ENCODE data around the gene MS4A10.
"Not testable (repeated sequence)": the region's sequence is repeated elsewhere in the genome, so short reads cannot be mapped to it uniquely, and the experiment has no call there.

The MS4A10 gene

GRCh38 chr11:60785136-60785535 lies at the start of gene MS4A10:
Gene MS4A10, plus strand, starts transcription at chr11:60785333. Its CDS starts 5,003 bp downstream, at chr11:60790336.
- no peak for DNase-seq (ENCODE audit: low read depth)

GRCh38 chr11:60739114-60739513 lies 46.0 kb upstream of the MS4A10 start:
- DNase-seq (ENCODE audit: low read depth): no peak

- no peak for DNase-seq (ENCODE audit: low read depth)
Observed at GRCh38 chr11:60740573-60740972, 44.6 kb upstream of the MS4A10 start.

- no peak for DNase-seq (ENCODE audit: low read depth)
Observed at GRCh38 chr11:60741421-60741820, 43.7 kb upstream of the MS4A10 start.

- no peak for DNase-seq (ENCODE audit: low read depth)
Observed at GRCh38 chr11:60743058-60743457, 42.1 kb upstream of the MS4A10 start.

GRCh38 chr11:60744114-60744513 lies 41.0 kb upstream of the MS4A10 start:
- no peak for DNase-seq (ENCODE audit: low read depth)

GRCh38 chr11:60747359-60747873 lies 37.7 kb upstream of the MS4A10 start:
- DNase-seq (ENCODE audit: low read depth): no peak

- DNase-seq (ENCODE audit: low read depth): no peak
Observed at GRCh38 chr11:60748225-60748624, 36.9 kb upstream of the MS4A10 start.

- no peak for DNase-seq (ENCODE audit: low read depth)
Observed at GRCh38 chr11:60748821-60749220, 36.3 kb upstream of the MS4A10 start.

- DNase-seq (ENCODE audit: low read depth): no peak
Observed at GRCh38 chr11:60750911-60751310, 34.2 kb upstream of the MS4A10 start.

GRCh38 chr11:60753309-60753708 lies 31.8 kb upstream of the MS4A10 start:
- no peak for DNase-seq (ENCODE audit: low read depth)

- DNase-seq (ENCODE audit: low read depth): no peak
Observed at GRCh38 chr11:60754887-60755286, 30.2 kb upstream of the MS4A10 start.

GRCh38 chr11:60756307-60757032 lies 28.7 kb upstream of the MS4A10 start, which contains the start of gene MS4A15:
Gene MS4A15, plus strand, starts transcription at chr11:60756867. Its CDS starts 6,867 bp downstream, at chr11:60763734.
- no peak for DNase-seq (ENCODE audit: low read depth)

GRCh38 chr11:60757231-60757800 lies 27.8 kb upstream of the MS4A10 start:
- DNase-seq (ENCODE audit: low read depth): no peak

- not testable (repeated sequence) for DNase-seq (ENCODE audit: low read depth)
Observed at GRCh38 chr11:60758671-60759070, 26.5 kb upstream of the MS4A10 start.

- DNase-seq (ENCODE audit: low read depth): not testable (repeated sequence)
Observed at GRCh38 chr11:60759438-60760225, 25.5 kb upstream of the MS4A10 start.

- no peak for DNase-seq (ENCODE audit: low read depth)
Observed at GRCh38 chr11:60761436-60762190, 23.5 kb upstream of the MS4A10 start.

GRCh38 chr11:60762851-60763691 lies 22.1 kb upstream of the MS4A10 start:
- DNase-seq (ENCODE audit: low read depth): no peak

GRCh38 chr11:60763692-60764369 lies 21.3 kb upstream of the MS4A10 start:
- DNase-seq (ENCODE audit: low read depth): no peak

- no peak for DNase-seq (ENCODE audit: low read depth)
Observed at GRCh38 chr11:60764879-60765278, 20.3 kb upstream of the MS4A10 start.
